NCI-H2196 treated with DMSO at 0.1 percent for 48 hours (cell line): ENCODE results near the gene NAXE.
"Not testable (repeated sequence)": the region's sequence is repeated elsewhere in the genome, so short reads cannot be mapped to it uniquely, and the experiment has no call there.

Experiments used
- DNase-seq: peaks from one replicate; lab custom pipeline; 2025; ENCODE audit not compliant: unreplicated experiment; lab: John Stamatoyannopoulos, UW

NAXE gene

GRCh38 chr1:156566436-156566835, 25.1 kb upstream of the NAXE start:
- DNase-seq, result no peak

- no peak for DNase-seq
Measured at GRCh38 chr1:156571261-156571852, 20.2 kb upstream of the NAXE start.

- DNase-seq, result peak; percentile 66
Measured at GRCh38 chr1:156571919-156572662, 19.5 kb upstream of the NAXE start, which contains the start of gene IQGAP3. IQGAP3 (minus strand) TSS chr1:156572565; CDS start chr1:156572529, 36 bp downstream.

- no peak for DNase-seq
Measured at GRCh38 chr1:156572663-156573018, 18.9 kb upstream of the NAXE start.

GRCh38 chr1:156574039-156574633, 17.4 kb upstream of the NAXE start:
- no peak for DNase-seq

- DNase-seq, result no peak
Measured at GRCh38 chr1:156577550-156577949, 14.0 kb upstream of the NAXE start.

GRCh38 chr1:156578055-156578454, 13.5 kb upstream of the NAXE start:
- DNase-seq, result no peak

- DNase-seq, result no peak
Measured at GRCh38 chr1:156579472-156579871, 12.1 kb upstream of the NAXE start, which contains the start of gene TTC24. TTC24 (plus strand) TSS chr1:156579723; CDS start chr1:156581365, 1,642 bp downstream.

GRCh38 chr1:156581661-156582387, 9.8 kb upstream of the NAXE start:
- no peak for DNase-seq

- no peak for DNase-seq
Measured at GRCh38 chr1:156582388-156583017, 9.1 kb upstream of the NAXE start.

GRCh38 chr1:156583821-156584622, 7.6 kb upstream of the NAXE start:
- DNase-seq, result peak; percentile 46

- DNase-seq, result no peak
Measured at GRCh38 chr1:156584813-156585212, 6.8 kb upstream of the NAXE start.

- no peak for DNase-seq
Measured at GRCh38 chr1:156586323-156586722, 5.3 kb upstream of the NAXE start.

- DNase-seq, result no peak
Measured at GRCh38 chr1:156586892-156587477, 4.6 kb upstream of the NAXE start.

- DNase-seq, result not testable (repeated sequence)
Measured at GRCh38 chr1:156587927-156588326, 3.6 kb upstream of the NAXE start.

GRCh38 chr1:156589546-156589945, 2.0 kb upstream of the NAXE start:
- DNase-seq, result no peak

- DNase-seq, result no peak
Measured at GRCh38 chr1:156590326-156591180, 1.0 kb upstream of the NAXE start.

- DNase-seq, result no peak
Measured at GRCh38 chr1:156591181-156591431, 470 bp upstream of the NAXE start.

GRCh38 chr1:156592158-156592909, 758 bp downstream of the NAXE start:
- DNase-seq, result no peak
